ENCODE data around the gene FBLN1.
"Not testable (repeated sequence)": the region's sequence is repeated elsewhere in the genome, so short reads cannot be mapped to it uniquely, and the experiment has no call there.

- TF ChIP-seq TAF1 (IDR thresholded peaks at IDR 0.05; ENCODE audit: low read depth, low read length); POLR2AphosphoS5 (IDR thresholded peaks at IDR 0.05; ENCODE audit: low read depth, low read length); POLR2A (IDR thresholded peaks at IDR 0.05; ENCODE audit: low read depth, low read length); POU2F2 (IDR thresholded peaks at IDR 0.05; ENCODE audit: low read depth, low read length); SPI1 (IDR thresholded peaks at IDR 0.05; ENCODE audit: low read depth, low read length); PAX5 (IDR thresholded peaks at IDR 0.05; ENCODE audit: insufficient read depth, low read length, severe bottlenecking): not testable (repeated sequence)
These were observed 8.4 kb upstream of the FBLN1 start for GRCh38 chr22:45494306-45494705.

Data from GM12891 (cell line).